HG03103 (cell line): ENCODE results near the gene CMTM7.

Experiments
- ATAC-seq: cut with Tn5 transposase; IDR thresholded peaks from one replicate; pipeline ENCODE4 v1.9.1; 2021; ENCODE audit warnings: low read depth; ENCODE audit not compliant: unreplicated experiment

CMTM7 gene

DNA sequence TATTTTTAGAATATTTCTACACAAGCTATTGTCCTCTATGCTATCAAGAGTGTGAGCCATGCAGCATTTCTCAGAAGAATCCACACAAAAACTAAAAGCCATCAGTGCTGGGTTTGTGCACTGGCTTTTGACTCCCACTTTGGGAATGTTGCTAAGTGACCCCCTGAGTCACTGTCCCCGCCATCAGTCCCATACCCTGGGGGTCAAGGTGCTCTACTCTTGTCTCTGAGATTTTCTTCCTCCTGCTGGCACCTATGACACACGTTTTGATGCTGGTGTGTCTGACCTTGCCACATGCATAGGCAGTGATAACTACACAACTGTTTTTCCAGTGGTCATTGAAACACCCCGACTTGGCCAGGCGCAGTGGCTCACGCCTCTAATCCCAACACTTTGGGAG, 19.8 kb downstream of the CMTM7 start:
- no peak for ATAC-seq

DNA sequence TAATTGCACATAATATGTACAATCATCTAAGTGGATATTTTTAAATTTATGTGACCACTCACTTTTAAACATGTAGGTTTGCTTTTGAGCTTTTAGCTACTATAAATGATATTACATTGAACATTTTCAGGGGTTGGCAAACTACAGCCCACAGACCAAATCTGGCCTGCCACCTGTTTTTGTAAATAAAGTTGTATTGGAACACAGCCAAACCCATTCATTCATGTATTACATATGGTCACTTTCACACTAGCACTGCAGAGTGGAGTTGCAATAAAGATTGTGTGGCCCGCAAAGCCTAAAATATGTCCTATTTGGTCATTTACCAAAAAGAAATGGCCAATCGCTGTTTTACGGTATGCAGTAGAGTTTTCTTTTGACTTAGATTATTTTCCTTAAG, 21.2 kb downstream of the CMTM7 start:
- ATAC-seq = no peak

DNA sequence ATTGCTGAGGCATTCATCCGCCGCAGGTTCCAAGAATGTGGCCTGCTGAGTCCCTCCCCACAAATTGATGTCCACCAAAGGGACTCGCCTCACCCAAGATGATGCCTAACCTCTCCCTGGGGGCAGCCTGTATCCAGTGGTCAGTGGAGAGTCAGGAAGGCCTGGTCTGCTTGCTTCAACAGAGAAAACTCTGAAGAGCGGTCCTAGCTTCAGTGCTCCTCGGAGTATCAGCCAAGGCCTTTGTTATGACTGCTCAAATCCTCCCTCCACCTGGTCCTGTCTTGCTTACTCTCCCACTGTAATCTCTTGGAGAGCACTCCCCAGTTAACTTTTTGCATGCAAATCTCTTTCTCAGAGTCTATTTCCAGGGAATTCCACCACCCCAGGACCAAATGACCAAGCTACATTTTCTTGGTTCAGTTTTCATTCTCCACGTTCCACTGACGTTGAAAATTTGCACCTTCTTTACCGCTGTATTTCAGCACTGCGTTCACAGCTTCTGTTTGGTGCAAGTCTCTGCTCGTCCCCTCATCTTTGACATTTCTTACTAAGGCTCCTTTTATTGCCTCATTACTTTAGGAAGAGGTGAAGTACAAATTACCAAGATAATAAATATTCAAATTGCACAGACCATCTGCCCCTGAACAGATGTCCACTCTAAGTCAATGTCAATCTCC, 22.3 kb downstream of the CMTM7 start:
- no peak for ATAC-seq

DNA sequence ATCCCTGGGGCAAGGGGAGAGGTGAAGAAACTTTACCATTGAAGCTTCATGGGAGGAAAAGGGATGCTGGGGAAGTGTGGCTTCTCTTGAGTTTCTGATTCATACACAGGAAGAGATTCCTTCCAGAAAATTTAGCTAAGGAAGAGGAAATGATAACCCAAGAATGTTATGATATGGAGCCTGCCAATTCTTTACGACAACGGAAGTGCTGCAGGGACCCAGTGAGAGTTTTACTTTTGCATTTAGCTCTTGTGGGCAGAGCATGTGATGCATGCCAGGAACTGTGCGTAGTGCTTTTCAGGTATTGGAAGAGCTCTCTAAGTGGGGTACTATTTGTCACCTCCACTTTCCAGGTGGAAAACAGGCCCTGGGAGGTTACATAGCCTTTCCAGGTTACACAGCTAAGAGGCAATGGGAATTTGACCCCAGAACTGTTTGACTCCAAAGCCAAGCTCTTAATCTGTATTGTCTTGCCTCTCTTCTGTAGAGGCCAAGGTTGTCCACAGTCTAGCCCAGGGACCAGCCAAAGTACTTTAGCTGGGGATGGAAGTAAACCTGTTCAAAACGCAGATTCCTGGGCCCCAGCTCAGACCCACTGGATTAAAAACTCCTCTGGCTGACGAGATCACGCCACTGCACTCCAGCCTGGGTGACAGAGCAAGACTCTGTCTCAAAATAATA, 23.0 kb downstream of the CMTM7 start:
- ATAC-seq = no peak

DNA sequence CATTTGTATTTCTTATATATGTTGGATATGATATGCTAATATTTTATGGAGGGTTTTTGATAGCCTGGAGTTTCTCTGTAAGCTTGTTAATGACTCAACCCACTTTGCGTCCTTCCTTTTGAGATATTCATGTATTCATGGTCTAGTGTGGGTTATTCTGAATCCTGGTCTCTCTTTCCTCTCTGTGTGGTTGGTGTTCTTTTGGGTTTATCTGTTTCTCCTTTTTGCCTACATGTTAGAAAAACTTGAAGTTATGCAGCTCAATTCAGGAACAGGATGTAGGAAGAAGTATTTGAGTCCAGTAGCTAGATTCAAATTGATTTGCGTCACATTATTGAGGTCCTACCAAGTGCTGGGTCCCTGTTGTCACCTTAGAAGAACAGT, 28.1 kb downstream of the CMTM7 start:
- no peak for ATAC-seq

DNA sequence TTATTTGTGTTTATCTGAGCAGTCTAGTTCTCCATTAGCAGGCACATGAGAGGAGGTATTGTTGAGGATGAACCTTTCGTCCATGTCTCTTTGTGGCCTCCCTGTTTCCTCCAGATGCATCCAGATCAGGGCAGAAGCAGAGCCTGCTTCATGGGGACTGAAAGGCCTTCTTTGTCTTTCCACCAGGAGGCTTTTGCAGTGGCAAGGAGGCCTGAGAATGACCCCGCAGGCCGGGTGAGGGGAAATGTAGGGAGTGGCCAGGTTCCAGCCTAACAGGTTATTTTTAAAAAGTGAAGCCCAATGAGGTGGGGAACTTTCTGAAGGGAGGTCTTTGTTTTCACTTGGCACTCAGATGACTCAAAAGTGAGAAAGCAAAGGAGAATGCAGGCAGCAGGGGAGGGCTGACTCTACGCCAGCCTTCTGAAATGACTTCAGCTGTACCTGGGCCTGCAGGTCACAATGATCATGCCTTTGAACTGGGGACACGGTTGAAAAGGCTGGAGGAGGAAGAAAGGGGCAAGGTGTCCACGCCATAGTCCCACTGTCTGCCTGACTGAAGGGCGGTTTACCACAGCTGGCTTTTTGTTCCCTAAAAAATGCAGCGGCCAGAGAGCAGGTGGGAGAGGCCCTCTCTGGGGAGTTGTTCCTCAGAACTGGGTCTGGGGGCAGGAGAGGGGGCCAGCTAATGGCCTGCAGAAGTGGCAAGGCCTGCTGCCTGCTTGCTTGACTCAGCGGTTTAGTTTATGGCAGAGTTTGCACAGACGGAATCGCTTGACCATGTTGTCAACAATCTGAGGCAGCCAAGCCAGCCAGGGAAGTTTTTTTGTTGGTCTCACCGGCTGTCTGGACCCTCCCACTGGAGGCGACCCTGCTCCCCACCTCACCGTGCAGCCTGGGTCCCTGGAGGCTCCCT, 28.7 kb downstream of the CMTM7 start:
- ATAC-seq = peak; percentile 77

DNA sequence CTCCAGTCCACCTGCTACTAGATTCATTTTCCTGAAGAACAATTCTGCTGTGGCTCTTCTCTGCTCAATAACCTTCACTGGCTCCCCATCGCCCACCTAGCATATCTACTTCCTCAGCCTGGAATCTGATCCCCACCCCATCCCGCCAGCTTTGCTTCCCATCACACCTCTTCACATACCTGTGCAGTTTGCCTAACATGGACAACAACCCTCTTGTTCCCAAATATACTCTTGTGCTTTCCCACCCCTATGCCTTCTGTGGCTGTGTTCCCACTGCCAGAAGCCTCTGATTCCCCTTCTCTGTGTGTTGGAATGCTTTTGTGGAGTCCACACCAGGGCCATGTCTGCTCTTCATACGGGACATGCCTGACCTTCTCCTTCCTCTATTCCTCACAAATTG, 29.5 kb downstream of the CMTM7 start:
- ATAC-seq = no peak

DNA sequence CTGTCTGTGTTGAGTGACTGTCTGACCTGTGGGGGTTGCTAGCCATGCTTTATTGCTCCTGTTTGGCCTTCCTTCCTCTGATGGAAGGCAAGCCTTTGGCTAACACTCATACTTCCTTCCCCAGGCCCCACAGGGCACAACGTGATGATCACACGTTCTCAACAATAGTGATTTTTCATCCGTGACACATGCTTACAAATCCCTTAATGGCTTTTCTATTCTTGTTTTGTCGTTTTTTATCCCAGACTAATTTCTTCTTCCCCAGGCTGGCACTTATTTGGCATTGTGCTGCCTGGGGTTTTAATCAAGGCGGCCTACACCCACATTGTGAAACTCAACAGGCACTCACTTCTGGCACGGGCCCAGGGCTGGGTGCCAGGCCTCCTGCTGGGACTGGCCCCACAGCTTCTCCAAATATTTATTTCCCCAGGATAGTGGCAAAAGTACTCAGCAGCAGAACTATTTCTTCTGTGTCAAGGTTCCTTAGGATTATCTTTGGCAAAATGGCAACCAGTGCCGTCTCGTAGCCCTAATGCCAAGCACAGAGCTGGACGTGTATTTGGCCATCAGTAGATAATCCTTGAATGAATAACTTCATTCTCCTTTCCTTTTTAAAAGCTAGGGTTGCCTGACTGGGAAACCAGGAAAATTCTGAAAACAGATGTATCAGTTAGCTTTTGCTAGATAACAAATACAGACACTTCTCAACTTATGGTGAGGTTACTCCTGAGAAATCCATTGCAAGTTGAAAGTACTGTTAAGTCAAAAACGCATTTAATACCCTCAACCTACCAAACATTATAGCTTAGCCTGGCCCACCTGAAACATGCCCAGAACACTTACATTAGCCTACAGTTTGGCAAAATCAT, 30.6 kb downstream of the CMTM7 start:
- ATAC-seq = no peak

DNA sequence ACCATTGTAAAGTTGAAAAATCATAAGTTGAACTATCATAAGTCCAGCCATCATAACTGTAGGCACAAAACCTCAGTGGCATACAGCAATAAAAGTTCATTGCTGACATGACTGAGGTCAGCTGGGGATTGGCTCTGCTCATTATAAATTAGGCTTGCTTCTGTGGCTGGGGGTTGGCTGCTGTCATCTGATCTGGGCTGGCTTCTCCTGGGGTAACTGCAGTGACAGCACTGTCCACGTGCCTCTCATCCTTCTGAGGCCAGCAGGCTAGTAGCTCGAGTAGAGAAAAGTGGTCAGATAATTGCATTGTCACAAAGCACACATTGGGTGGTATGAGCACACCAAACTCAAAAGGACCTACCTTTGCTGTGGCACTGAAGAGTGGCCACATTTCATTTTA, 31.3 kb downstream of the CMTM7 start:
- no peak for ATAC-seq

DNA sequence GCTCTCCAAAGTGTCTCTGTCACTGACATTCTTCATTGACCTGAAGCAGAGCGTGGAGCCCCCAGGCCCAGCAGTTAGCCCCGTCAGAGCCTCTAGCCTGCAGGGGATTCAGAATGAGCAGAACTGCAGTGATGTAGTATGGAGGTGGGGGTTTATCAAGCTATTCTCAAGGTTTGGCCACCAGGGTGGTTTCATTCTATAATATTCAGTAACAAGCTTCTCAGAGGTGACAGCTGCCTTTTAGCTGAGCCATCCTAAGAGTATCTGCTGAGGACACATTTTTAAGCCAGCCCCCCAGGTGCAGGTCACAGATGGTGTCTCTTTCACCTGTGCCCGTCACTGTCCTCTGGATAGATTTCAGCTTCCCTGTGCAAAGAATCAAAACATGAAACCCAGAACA, 31.9 kb downstream of the CMTM7 start:
- no peak for ATAC-seq

DNA sequence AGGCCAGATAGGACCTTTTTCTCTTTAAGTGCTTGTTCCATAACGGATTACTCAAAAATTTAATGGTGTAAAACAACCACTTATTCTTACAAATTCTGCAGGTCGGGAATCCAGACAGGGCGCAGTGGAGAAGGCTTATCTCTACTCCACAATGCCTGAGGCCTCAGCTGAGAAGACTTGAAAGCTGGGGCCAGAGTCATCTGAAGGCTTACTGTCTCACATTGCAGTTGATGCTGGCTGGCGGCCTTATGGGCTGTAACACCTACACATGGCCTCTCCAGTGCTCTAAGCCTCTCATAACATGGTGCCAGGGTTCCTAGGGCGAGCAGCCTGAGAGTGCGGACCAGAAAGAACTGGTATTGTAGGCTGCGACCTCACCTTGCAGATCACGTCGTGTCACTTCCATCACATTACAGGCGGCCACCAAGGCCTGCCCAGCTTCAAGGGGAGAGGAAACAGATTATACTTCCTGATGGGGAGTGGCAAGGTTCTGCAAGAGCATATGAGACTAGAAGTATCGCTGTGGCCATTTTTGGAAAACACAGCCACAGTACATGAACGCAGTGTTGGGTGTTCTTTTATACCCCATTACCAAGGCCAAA, 32.4 kb downstream of the CMTM7 start:
- no peak for ATAC-seq

DNA sequence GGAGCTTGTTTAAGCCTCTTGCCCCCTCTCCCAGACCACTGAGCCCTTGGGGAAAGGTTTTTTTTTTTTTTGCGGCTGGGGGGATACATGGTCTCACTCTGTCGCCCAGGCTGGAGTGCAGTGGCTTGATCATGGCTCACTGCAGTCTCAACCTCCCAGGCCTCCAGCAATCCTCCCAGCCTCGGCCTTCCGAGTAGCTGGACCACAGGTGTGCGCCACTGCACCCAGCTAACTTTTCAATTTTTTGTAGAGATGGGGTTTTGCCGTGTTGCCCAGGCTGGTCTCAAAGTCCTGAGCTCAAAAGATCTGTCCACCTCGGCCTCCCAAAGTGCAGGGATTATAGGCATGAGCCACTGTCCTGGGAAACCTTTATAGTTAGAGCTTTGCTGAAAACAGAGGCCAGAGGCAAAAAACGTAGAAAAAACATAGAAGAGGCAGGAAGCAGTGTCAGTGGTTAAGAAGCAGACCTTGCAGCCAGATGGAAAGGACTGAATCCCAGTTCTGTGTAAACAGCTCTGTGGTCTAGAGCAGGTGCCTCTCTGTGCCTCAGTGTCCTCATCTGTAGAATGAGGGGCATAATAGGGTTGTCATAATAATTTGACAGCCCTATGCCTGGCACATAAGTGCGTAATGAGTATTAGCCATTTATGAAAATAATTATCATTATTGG, 33.1 kb downstream of the CMTM7 start:
- ATAC-seq = no peak

DNA sequence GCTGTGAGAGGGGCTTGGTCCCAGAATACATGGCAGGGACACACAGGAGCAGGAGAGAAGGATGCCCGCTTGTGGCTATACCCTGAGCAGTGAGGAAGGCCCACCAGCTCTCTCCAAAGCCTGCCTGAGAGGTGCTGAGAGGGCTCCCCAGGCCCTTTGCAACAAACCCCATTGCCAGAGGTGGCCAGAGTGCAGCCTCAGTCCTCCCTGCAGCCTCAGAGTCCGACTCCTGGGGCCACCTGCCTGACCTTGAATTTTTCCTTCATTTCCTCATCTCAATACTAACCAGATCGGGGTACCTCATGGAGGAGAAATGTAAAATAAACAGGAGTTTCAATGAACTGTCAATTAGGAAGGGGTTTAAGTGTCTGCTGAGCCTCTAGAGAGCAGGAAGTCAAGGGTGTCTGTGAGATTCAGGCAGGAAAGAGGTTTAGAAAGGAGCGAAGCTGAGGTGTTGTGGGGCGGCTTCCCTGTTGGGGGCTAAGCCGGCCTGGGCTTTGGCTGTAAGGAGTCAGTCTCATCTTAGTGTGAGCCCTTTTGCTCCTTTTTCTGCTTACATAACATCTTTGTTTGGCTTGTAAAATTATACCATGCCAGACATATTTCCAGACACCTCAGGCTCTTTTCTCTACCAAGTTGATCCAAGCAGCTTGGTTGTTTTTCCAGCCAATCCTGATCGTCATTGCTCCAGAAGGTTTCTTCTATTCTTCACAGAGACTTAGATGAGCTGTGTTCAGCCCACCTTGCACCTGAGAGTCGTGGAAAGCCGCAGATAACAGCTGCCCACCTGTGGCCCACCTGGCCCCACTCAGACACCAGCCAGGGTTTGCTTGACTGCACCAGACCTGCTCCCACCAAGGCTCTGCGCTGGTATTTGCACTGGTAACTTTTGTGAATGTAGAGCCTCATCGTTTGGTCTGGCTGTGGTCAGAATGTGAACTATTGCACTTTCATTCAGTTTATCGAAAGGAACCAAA, 36.7 kb downstream of the CMTM7 start:
- ATAC-seq = peak; percentile 80

DNA sequence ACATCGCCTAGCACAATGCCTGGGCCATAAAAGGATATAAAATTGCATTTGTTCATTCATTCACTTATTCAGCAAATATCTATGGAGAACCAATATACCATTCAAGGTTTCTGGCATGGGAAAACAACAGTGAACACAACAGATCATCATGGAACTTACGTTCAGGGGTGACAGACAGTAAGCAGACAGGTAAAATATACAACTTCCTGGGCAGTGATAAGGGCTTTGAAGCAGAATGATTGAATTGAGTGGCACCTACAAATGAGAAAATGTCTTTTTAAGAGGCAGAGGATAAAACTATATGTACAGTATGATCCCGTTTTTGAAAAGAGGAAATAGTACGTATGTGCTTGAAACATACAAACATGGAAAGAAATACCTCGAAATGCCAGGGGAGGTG, 39.2 kb downstream of the CMTM7 start:
- ATAC-seq = no peak

DNA sequence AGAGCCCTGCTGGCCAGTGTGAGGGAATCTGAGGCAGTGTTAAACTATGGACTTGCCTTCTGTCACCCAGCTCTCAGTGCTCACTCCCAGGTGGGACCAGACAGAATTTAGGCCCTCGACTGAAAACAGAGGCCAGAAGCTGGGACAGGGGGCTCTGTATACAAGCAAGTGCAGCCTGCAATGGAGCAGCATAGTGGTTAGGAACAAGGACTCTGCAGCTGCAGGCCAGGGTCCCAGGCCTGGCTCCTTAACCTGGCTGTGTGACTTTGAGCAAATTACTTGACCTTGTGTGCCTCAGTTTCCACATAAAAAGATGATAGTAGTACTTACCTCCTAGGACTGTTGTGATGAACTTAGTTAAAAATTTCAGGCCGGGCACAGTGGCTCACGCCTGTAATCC, 39.8 kb downstream of the CMTM7 start:
- ATAC-seq = no peak

DNA sequence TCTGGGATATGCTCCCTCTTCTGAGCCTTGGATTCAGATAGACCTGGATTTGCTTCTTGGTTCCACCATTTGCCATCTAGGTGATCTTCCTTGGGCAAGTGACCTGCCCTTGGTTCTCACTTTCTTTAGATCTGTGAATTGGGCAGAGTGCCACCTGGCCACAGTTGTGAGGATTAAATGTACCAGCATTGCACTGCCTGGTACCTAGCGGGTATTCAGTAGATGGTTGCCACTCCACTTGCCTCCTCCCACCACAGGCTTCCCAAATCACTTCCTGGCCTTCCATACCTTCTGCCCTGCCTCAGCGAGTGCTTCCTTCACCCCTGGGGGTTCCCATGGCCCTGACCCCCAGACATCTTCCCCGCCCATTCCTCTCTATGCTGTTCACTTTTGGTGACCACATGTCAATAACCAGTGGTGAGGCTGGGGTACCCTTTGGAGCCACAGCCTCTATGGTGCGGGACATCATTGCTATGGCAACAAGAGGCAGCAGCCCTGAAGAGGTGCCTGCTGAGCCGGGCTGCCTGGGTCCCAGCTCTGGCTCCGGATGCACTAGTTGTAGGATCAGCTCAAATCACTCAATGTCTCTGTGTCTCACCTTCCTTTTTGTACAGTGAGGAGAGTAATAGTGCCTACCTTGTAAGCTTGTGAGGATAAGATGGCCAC, 40.5 kb downstream of the CMTM7 start:
- no peak for ATAC-seq

DNA sequence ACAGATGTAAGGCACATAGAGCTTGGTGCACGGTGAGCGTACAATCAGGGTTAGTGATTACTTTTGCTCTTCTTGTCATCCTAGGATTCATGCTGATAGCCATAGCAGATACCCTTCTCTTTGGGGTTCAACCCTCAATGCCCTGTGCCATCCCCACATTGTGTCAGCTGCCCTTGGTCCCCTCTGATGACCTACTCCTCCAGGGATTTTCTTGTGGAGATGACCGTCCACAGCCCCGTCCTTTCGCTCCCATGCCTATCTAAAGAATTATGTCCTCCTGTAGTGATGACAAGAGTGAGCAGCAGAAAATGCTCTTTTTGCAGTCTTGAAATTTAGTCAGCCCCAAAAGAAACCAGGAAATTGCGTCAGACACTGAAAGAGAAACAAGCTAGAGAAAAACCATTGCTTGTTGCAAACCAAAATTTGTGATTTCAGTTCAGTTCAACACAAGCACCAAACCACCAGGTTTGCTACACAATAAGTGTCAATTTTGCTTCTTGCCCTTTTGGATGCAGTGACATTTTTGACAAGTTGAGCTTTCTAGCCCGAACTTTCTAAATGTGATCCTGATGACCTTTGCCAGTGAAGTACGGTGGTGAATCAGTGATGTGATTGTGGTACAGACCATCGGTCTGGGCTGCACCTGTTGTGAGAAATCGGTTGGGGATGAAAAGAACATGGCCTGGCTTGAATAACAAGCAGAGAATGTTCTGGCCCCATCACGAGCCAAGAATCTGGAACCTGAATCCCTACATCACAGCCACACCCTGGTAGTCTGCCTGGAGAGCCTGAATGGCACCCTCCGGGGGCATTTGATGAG, 41.3 kb downstream of the CMTM7 start:
- peak; percentile 38 for ATAC-seq
